HCT116 (cell line): Measurements from ENCODE around the gene CD200R1L. TPM values are rescaled to one million over a fixed set of nuclear protein-coding genes. Genes with fewer than 3 reads are reported as not detected.

ENCODE experiments used
- ATAC-seq: fragments of 200-7000 bp; cut with Tn5 transposase; 2 replicates; pipeline ENCODE4 v1.9.1; 2020; ENCODE audit warnings: mild to moderate bottlenecking, moderate library complexity
- BruUV-seq: library from RNA; stranded (reverse); fragments of 400-500 nt; replicated peaks from 2 replicates; lab custom pipeline; 2021; lab: Mats Ljungman, UMichigan
- CTCF ChIA-PET: fragments of 300-600 bp; sonication (Branson Sonifier 250); formaldehyde crosslinking; loops from one replicate; lab custom pipeline; 2021; ENCODE audit warnings: antibody characterized with exemption; lab: Charles Lee
- POLR2A ChIA-PET: fragments of 300-600, 350-600 bp; sonication (Branson Sonifier 250); formaldehyde crosslinking; loops from one replicate; lab custom pipeline; 2021; ENCODE audit warnings: antibody characterized with exemption; lab: Charles Lee
- RAD21 ChIA-PET, 2 experiments: fragments of 300-600 bp; sonication (Branson Sonifier 250); formaldehyde crosslinking; loops; one replicate each; lab custom pipeline; 2023; ENCODE audit warnings: low total read pairs in 2 of 2; ENCODE audit not compliant: uncharacterized antibody in 2 of 2, unreplicated experiment in 2 of 2, low non-redundant PET in 1 of 2; lab: Charles Lee
- DNase-seq: peaks from one replicate; pipeline ENCODE4 v3.0.0-alpha.2; 2010; ENCODE audit warnings: low read depth, low spot score
- H2AFZ ChIP-seq: fragments of 200-600 bp; shearing (Covaris generic), sonication (generic); 2 replicates; pipeline ENCODE4 v1.6.1; 2017; ENCODE audit warnings: low read depth, mixed run types, mixed read lengths, antibody characterized with exemption, low read length; ENCODE audit not compliant: poor library complexity, severe bottlenecking
- H3K27ac ChIP-seq: 2 replicates; pipeline ENCODE4 v1.5.1; 2012; ENCODE audit warnings: low read depth, low read length
- H3K27me3 ChIP-seq: fragments of 200-600 bp; sonication (generic); 2 replicates; pipeline ENCODE4 v1.6.1; 2016; ENCODE audit warnings: mixed run types, low read length, mixed read lengths; ENCODE audit not compliant: insufficient read depth
- H3K36me3 ChIP-seq, 2 experiments: fragments of 200-500 bp in 1 of 2; fragments of 200-600 bp in 1 of 2; sonication (Bioruptor generic) in 1 of 2; sonication (generic) in 1 of 2; 2 replicates each; pipeline versions ENCODE4 v1.5.1 to v1.6.1; 2014 to 2016; ENCODE audit warnings: low read length in 2 of 2, inconsistent platforms in 1 of 2, mixed read lengths in 1 of 2, mixed run types in 1 of 2; ENCODE audit not compliant: insufficient read depth in 2 of 2, control insufficient read depth in 1 of 2
- H3K4me1 ChIP-seq, 2 experiments: fragments of 200-600 bp in 1 of 2; sonication (generic) in 1 of 2; 2 replicates each; pipeline versions ENCODE4 v1.5.1 to v1.6.1; 2012 to 2017; ENCODE audit warnings: low read length in 2 of 2, inconsistent platforms in 1 of 2, mild to moderate bottlenecking in 1 of 2, mixed read lengths in 1 of 2, mixed run types in 1 of 2, moderate library complexity in 1 of 2; ENCODE audit not compliant: insufficient read depth in 2 of 2, control insufficient read depth in 1 of 2
- H3K4me2 ChIP-seq: fragments of 200-600 bp; sonication (generic); 2 replicates; pipeline ENCODE4 v1.6.1; 2017; ENCODE audit warnings: mixed run types, low read length, mixed read lengths
- H3K4me3 ChIP-seq, 2 experiments: fragments of 200-600 bp in 1 of 2; sonication (generic) in 1 of 2; replicated peaks in 1 of 2; 2 replicates each; pipeline ENCODE4 v1.5.1; 2011 to 2016; ENCODE audit warnings: low read length in 2 of 2, control low read depth in 1 of 2, low read depth in 1 of 2, mild to moderate bottlenecking in 1 of 2, mixed read lengths in 1 of 2, mixed run types in 1 of 2
- H3K79me2 ChIP-seq: fragments of 200-600 bp; sonication (generic); 2 replicates; pipeline ENCODE4 v1.6.1; 2017; ENCODE audit warnings: mild to moderate bottlenecking, mixed run types, low read length, moderate library complexity, mixed read lengths; ENCODE audit not compliant: insufficient read depth
- H3K9ac ChIP-seq: fragments of 200-600 bp; sonication (generic); 2 replicates; pipeline ENCODE4 v1.6.1; 2016; ENCODE audit warnings: low read length, mixed read lengths
- H3K9me2 ChIP-seq: fragments of 200-600 bp; sonication (generic), shearing (Covaris generic); 2 replicates; pipeline ENCODE4 v1.6.1; 2017; ENCODE audit warnings: mixed run types, mild to moderate bottlenecking, moderate library complexity; ENCODE audit not compliant: insufficient read depth
- H3K9me3 ChIP-seq, 2 experiments: fragments of 200-500 bp in 1 of 2; fragments of 200-600 bp in 1 of 2; sonication (Bioruptor generic) in 1 of 2; sonication (generic) in 1 of 2; 2 replicates each; pipeline ENCODE4 v1.6.1; 2014 to 2017; ENCODE audit warnings: low read length in 2 of 2, mixed read lengths in 2 of 2, inconsistent platforms in 1 of 2, low read depth in 1 of 2, mild to moderate bottlenecking in 1 of 2, mixed run types in 1 of 2, moderate library complexity in 1 of 2; ENCODE audit not compliant: control insufficient read depth in 1 of 2, insufficient read depth in 1 of 2
- H4K20me1 ChIP-seq: fragments of 200-600 bp; sonication (generic), shearing (Covaris generic); 2 replicates; pipeline ENCODE4 v1.6.1; 2017; ENCODE audit warnings: mixed run types, mild to moderate bottlenecking, moderate library complexity; ENCODE audit not compliant: insufficient read depth
- ELF1 ChIP-seq: IDR thresholded peaks from 2 replicates; pipeline ENCODE4 v1.6.1; 2012; ENCODE audit warnings: low read depth, borderline replicate concordance
- EZH2phosphoT487 ChIP-seq: fragments of 200-600 bp; IDR thresholded peaks from 2 replicates; pipeline ENCODE4 v1.6.1; 2018; ENCODE audit warnings: antibody characterized with exemption, borderline replicate concordance
- RAD21 ChIP-seq: IDR thresholded peaks from 2 replicates; pipeline ENCODE4 v1.6.1; 2012; ENCODE audit warnings: low read depth, mild to moderate bottlenecking
- SRF ChIP-seq: IDR thresholded peaks from 2 replicates; pipeline ENCODE4 v1.6.1; 2012; ENCODE audit warnings: low read depth
- TCF7L2 ChIP-seq: IDR thresholded peaks from 2 replicates; pipeline ENCODE4 v1.7.0; 2011; ENCODE audit warnings: borderline replicate concordance, inconsistent platforms; ENCODE audit not compliant: insufficient read depth, insufficient read length; ENCODE audit errors: extremely low read depth
- YY1 ChIP-seq: IDR thresholded peaks from 2 replicates; pipeline ENCODE4 v1.6.1; 2011; ENCODE audit warnings: low read length, low read depth, moderate library complexity, mild to moderate bottlenecking; ENCODE audit not compliant: insufficient replicate concordance; ENCODE audit errors: extremely low read depth
- ZFX ChIP-seq: fragments of 450-650 bp; IDR thresholded peaks from 2 replicates; pipeline ENCODE4 v1.6.1; 2017
- intact Hi-C: fragments of 100-400 bp; cut with micrococcal nuclease; formaldehyde crosslinking; loops from 2 replicates; pipeline ENCODE4 v1.10.0; 2022
- total RNA-seq: library from RNA; stranded (reverse); gene quantifications from one replicate; pipeline ENCODE4 v1.2.1, GENCODE V29; 2021; ENCODE audit not compliant: unreplicated experiment
- TF ChIP-seq, protein P1 (sequence below): IDR thresholded peaks from 2 replicates; pipeline ENCODE4 v1.6.1; 2012; ENCODE audit warnings: low read depth
- TF ChIP-seq, protein P2 (sequence below): IDR thresholded peaks from 2 replicates; pipeline ENCODE4 v1.6.1; 2012

Gene CD200R1L
- total RNA-seq, 1 experiment from 2014 or later, result not detected

- TF ChIP-seq TCF7L2 (no peak), RAD21 (no peak)
Measured at GRCh38 chr3:112857526-112857925, 10.9 kb upstream of the CD200R1L start (continued).

- Histone ChIP-seq H3K9me3 (no peaks in the 10 kb centered on the region), H3K4me3 (no peak overlapping the region), H3K27ac (no peak overlapping the region), H3K4me2 (no peak overlapping the region), H4K20me1 (no peaks in the 10 kb centered on the region), H3K36me3 (no peaks in the 10 kb centered on the region), H2AFZ (no peak overlapping the region), H3K27me3 (no peaks in the 10 kb centered on the region), H3K4me1 (no peaks in the 10 kb centered on the region), H3K9me2 (no peaks in the 10 kb centered on the region), H3K79me2 (no peaks in the 10 kb centered on the region), H3K9ac (no peak overlapping the region)
- ATAC-seq (no peak), DNase-seq (no peak)
- intact Hi-C loops, result no loop called here
- TF ChIP-seq, protein P1, sequence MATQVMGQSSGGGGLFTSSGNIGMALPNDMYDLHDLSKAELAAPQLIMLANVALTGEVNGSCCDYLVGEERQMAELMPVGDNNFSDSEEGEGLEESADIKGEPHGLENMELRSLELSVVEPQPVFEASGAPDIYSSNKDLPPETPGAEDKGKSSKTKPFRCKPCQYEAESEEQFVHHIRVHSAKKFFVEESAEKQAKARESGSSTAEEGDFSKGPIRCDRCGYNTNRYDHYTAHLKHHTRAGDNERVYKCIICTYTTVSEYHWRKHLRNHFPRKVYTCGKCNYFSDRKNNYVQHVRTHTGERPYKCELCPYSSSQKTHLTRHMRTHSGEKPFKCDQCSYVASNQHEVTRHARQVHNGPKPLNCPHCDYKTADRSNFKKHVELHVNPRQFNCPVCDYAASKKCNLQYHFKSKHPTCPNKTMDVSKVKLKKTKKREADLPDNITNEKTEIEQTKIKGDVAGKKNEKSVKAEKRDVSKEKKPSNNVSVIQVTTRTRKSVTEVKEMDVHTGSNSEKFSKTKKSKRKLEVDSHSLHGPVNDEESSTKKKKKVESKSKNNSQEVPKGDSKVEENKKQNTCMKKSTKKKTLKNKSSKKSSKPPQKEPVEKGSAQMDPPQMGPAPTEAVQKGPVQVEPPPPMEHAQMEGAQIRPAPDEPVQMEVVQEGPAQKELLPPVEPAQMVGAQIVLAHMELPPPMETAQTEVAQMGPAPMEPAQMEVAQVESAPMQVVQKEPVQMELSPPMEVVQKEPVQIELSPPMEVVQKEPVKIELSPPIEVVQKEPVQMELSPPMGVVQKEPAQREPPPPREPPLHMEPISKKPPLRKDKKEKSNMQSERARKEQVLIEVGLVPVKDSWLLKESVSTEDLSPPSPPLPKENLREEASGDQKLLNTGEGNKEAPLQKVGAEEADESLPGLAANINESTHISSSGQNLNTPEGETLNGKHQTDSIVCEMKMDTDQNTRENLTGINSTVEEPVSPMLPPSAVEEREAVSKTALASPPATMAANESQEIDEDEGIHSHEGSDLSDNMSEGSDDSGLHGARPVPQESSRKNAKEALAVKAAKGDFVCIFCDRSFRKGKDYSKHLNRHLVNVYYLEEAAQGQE, result no peak
- no peak for TF ChIP-seq ELF1
- TF ChIP-seq EZH2phosphoT487, result no peak
- no peak for TF ChIP-seq TCF7L2
- no peak for TF ChIP-seq SRF
- no peak for TF ChIP-seq YY1
- TF ChIP-seq ZFX, result no peak
- TF ChIP-seq, protein P2, sequence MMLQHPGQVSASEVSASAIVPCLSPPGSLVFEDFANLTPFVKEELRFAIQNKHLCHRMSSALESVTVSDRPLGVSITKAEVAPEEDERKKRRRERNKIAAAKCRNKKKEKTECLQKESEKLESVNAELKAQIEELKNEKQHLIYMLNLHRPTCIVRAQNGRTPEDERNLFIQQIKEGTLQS, result no peak
- ChIA-PET RAD21 (no interaction called here), CTCF (no interaction called here), POLR2A (no interaction called here)
- BruUV-seq, result no TSS peak
Measured at GRCh38 chr3:112856537-112856936, 9.9 kb upstream of the CD200R1L start.
